ENCODE measurements around the gene BPIFB6.

DNA sequence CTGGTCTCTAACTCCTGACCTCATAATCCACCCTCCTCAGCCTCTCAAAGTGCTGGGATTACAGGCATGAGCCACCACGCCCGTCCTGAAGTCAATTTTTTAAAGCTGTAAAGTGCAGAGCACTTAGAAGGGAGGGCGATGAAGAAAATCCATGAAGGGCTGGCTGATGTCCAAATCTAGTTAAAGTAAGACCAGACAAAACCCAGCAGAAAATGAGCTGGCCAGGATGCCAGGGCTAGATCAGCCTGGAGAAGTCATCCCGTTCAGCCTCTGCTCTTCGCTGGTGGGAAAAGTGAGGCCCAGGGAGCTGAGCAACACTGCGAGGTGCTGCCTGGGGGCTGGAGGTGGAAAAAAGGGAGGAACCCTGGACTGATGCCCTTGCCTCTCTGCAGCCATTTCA, 51.1 kb downstream of the BPIFB6 start:
- no peak for TF ChIP-seq GATA2 (IDR thresholded peaks at IDR 0.05; ENCODE audit: low read depth, low read length)
- TF ChIP-seq GATA3 (IDR thresholded peaks at IDR 0.05; ENCODE audit: low read depth, low read length), result no peak

Data from SH-SY5Y (cell line).